Measurements from ENCODE around the gene SERPINH1. TPM values are rescaled to one million over a fixed set of nuclear protein-coding genes. Genes with fewer than 3 reads are reported as not detected.

The SERPINH1 gene
- total RNA-seq, 1 donor from 2014 or later, result 484 TPM

DNA sequence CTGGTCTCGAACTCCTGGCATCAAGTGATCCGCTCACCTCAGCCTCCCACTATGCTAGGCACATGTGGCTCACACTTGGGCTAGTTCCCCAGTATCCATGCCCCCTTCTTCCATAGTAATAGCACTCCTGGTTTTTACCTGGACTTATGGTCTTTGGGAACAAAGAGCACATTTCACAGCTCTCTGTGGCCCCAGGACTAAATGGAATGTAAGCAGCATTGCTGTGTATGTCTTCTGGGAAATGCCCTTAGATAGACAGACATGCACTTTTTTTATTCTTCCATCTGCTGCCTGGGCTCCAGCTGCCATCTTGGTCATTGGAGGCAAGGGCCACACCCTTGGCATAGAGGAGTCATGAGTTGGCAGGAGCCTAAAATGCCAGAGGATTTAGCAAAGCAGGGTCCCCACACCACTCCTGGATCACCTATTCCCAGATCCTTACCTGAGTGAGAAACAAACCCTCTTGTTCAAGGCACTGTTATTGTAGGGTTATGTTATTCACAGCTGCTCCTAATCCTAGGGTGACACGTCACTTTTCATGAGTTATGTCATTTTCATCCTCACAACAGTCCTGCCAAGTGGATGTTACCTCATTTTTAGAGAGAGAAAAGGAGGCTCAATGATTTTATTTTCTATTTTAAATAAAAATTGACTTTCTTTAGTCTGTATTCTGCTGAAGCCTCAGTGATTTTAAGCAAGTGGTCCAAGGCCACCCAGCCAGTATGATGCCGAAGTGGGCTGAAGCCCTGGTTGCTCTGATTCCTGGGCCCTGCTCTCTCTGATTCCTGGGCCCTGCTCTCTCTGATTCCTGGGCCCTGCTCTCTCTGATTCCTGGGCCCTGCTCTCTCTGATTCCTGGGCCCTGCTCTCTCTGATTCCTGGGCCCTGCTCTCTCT is 20.6 kb upstream of the SERPINH1 start:
- Mint-ChIP-seq H3K27me3 (ENCODE audit: unreplicated experiment) (peaks cover 15% of the 10 kb centered on the region), H3K9me3 (ENCODE audit: unreplicated experiment) (no peaks in the 10 kb centered on the region), H3K4me1 (ENCODE audit: unreplicated experiment) (peaks cover 3% of the 10 kb centered on the region), H3K36me3 (ENCODE audit: unreplicated experiment) (no peaks in the 10 kb centered on the region), H3K27ac (ENCODE audit: unreplicated experiment) (no peak overlapping the region), H3K4me3 (ENCODE audit: unreplicated experiment) (no peak overlapping the region)
- TF ChIP-seq, protein P1, sequence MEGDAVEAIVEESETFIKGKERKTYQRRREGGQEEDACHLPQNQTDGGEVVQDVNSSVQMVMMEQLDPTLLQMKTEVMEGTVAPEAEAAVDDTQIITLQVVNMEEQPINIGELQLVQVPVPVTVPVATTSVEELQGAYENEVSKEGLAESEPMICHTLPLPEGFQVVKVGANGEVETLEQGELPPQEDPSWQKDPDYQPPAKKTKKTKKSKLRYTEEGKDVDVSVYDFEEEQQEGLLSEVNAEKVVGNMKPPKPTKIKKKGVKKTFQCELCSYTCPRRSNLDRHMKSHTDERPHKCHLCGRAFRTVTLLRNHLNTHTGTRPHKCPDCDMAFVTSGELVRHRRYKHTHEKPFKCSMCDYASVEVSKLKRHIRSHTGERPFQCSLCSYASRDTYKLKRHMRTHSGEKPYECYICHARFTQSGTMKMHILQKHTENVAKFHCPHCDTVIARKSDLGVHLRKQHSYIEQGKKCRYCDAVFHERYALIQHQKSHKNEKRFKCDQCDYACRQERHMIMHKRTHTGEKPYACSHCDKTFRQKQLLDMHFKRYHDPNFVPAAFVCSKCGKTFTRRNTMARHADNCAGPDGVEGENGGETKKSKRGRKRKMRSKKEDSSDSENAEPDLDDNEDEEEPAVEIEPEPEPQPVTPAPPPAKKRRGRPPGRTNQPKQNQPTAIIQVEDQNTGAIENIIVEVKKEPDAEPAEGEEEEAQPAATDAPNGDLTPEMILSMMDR (IDR thresholded peaks at IDR 0.05), result no peak
- no peak for DNase-seq (ENCODE audit: extremely low spot score, unreplicated experiment)

DNA sequence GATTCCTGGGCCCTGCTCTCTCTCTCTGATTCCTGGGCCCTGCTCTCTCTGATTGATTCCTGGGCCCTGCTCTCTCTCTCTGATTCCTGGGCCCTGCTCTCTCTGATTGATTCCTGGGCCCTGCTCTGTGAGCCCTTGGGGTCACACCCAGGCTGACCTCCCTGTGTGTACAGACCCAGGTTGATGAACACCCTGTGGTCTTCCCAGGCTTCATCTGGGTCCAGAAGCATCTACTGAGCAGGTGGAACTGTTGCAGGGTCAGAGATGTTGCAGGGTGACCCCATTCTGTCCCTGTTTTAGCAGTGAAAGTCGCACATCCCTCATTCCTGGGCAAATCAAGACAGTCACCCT is 20.0 kb upstream of the SERPINH1 start:
- TF ChIP-seq, protein P1 (IDR thresholded peaks at IDR 0.05), result no peak
- no peaks in the 10 kb centered on the region for H3K36me3 Mint-ChIP-seq (ENCODE audit: unreplicated experiment)
- H3K4me1 Mint-ChIP-seq (ENCODE audit: unreplicated experiment), result peaks cover 3% of the 10 kb centered on the region
- H3K9me3 Mint-ChIP-seq (ENCODE audit: unreplicated experiment), result no peaks in the 10 kb centered on the region
- DNase-seq (ENCODE audit: extremely low spot score, unreplicated experiment), result no peak
- no peak overlapping the region for H3K4me3 Mint-ChIP-seq (ENCODE audit: unreplicated experiment)
- peaks cover 17% of the 10 kb centered on the region for H3K27me3 Mint-ChIP-seq (ENCODE audit: unreplicated experiment)
- no peak overlapping the region for H3K27ac Mint-ChIP-seq (ENCODE audit: unreplicated experiment)

DNA sequence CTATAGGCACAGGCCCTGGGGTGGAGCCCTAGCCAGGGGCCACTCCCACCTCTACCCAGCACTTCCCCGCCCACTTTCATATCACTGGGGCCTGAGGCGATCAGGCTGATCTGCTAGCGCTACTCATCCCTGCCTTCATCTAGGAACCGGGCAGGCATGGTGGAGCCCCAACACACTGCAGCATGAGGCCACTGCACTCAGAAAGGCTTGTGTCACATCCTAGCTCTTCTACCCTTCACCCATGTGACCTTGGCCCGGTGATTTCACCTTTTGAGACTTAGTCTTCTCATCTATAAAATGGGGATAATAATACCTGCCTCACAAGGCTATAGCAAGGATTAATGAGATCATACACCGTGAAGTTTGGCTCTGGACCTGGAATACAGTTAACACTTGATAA is 18.2 kb upstream of the SERPINH1 start:
- H3K9me3 Mint-ChIP-seq (ENCODE audit: unreplicated experiment), result no peaks in the 10 kb centered on the region
- no peaks in the 10 kb centered on the region for H3K36me3 Mint-ChIP-seq (ENCODE audit: unreplicated experiment)
- H3K27ac Mint-ChIP-seq (ENCODE audit: unreplicated experiment), result no peak overlapping the region
- H3K4me1 Mint-ChIP-seq (ENCODE audit: unreplicated experiment), result peaks cover 8% of the 10 kb centered on the region
- DNase-seq (ENCODE audit: extremely low spot score, unreplicated experiment), result no peak
- H3K4me3 Mint-ChIP-seq (ENCODE audit: unreplicated experiment), result no peak overlapping the region
- TF ChIP-seq, protein P1 (IDR thresholded peaks at IDR 0.05), result no peak
- H3K27me3 Mint-ChIP-seq (ENCODE audit: unreplicated experiment), result peaks cover 6% of the 10 kb centered on the region

GRCh38 chr11:75547177-75547576 is 14.9 kb upstream of the SERPINH1 start:
- DNase-seq (ENCODE audit: extremely low spot score, unreplicated experiment), result no peak
- Mint-ChIP-seq H3K27me3 (ENCODE audit: unreplicated experiment) (peaks cover 6% of the 10 kb centered on the region), H3K4me3 (ENCODE audit: unreplicated experiment) (no peak overlapping the region), H3K36me3 (ENCODE audit: unreplicated experiment) (no peaks in the 10 kb centered on the region), H3K4me1 (ENCODE audit: unreplicated experiment) (peaks cover 5% of the 10 kb centered on the region), H3K9me3 (ENCODE audit: unreplicated experiment) (no peaks in the 10 kb centered on the region), H3K27ac (ENCODE audit: unreplicated experiment) (no peak overlapping the region)
- TF ChIP-seq, protein P1 (IDR thresholded peaks at IDR 0.05), result no peak

DNA sequence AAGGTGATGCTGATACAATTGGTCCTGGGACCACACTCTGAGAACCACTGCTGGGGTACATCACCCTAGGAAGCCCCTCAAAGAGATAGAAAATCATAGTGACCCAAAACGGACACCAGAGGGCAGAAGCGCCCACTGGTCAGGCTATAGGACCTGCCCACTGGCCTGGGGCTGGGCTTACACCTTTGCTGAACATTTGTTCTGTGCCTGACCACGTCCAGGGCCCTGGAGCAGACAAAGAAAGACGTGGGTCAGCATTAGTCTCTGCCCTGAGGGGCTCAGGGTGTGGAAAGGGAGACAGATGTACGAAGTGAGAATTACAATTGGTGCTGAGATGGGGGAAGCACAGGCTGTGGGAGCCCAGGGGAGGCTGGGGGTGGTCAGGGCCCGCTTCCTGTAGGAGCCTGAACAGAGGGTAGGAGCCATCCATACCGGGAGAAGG is 14.4 kb upstream of the SERPINH1 start:
- no peaks in the 10 kb centered on the region for H3K36me3 Mint-ChIP-seq (ENCODE audit: unreplicated experiment)
- peaks cover 6% of the 10 kb centered on the region for H3K27me3 Mint-ChIP-seq (ENCODE audit: unreplicated experiment)
- peaks cover 5% of the 10 kb centered on the region for H3K4me1 Mint-ChIP-seq (ENCODE audit: unreplicated experiment)
- no peaks in the 10 kb centered on the region for H3K9me3 Mint-ChIP-seq (ENCODE audit: unreplicated experiment)
- DNase-seq (ENCODE audit: extremely low spot score, unreplicated experiment), result peak; percentile 91
- peak overlapping the region; percentile 61 for H3K27ac Mint-ChIP-seq (ENCODE audit: unreplicated experiment)
- H3K4me3 Mint-ChIP-seq (ENCODE audit: unreplicated experiment), result no peak overlapping the region
- TF ChIP-seq, protein P1 (IDR thresholded peaks at IDR 0.05), result peak; percentile 95
